GM21576 (cell line): ENCODE results near the gene ROBO2.

Source experiments
- ATAC-seq: cut with Tn5 transposase; IDR thresholded peaks from one replicate; pipeline ENCODE4 v1.9.1; 2021; ENCODE audit warnings: mild to moderate bottlenecking, moderate library complexity; ENCODE audit not compliant: unreplicated experiment

The ROBO2 gene

DNA sequence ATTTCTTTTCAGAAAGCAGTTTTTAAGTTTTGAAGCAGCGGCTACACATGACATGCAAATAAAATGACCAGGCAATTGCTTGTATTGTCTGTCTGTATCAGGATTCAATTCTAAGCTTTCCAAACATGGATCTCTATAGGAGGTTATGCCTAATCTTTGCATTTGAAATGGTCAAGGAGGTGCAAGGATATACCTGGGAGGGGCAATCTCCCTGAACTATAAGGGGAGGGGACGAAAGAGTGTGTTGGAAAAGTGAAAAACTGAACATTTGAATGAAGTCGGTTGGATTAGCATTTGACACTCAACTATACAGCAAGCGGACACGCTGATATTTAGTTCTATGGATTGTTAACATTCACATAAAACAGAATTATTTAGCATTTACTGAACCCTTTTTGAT is 11.7 kb downstream of the ROBO2 start:
- ATAC-seq = no peak

GRCh38 chr3:77052051-77052501 is 12.2 kb downstream of the ROBO2 start:
- no peak for ATAC-seq

GRCh38 chr3:77052733-77053670 is 13.1 kb downstream of the ROBO2 start:
- no peak for ATAC-seq

- ATAC-seq = no peak
Measured at GRCh38 chr3:77053795-77054194, 13.9 kb downstream of the ROBO2 start.

- ATAC-seq = no peak
Measured at GRCh38 chr3:77055841-77056341, 16.0 kb downstream of the ROBO2 start.

DNA sequence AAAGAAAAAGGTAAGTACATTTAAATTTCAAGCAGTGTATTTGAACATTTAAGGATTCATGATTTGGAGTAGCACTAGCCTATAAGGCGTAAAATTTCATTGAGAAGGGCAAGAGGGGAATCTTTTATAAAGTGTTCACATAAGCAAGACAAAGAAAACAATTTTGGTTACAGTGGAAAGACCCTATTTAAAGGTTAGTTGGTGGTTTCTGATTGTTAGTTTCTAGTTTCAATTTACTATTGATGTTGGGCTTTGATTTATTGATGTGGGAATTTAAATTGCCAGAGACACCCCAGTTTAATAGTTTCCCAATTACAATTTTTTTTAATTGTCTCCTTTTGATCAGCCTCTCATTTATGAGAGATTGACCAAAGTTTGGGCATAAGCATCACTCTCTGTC is 19.5 kb downstream of the ROBO2 start:
- no peak for ATAC-seq

DNA sequence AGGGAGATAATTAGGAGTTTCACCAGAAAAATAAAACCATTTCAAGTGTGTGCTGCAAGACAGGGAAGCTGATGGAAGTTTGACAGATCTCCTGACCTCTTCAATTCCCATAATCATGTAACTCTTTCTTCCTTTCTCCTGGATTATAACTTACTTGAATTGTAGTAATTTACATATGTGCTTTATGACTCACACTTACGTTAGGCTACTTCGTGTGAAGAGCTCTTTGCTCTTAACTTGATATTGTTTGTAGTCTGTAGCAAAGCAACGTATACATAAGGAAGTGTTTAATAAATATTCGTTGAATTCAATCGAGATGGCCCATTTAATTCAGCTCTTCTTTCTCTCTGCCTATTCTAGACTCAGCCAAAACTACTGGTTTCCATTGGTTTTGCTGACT is 23.5 kb downstream of the ROBO2 start:
- ATAC-seq = no peak

GRCh38 chr3:77065750-77066149 is 25.9 kb downstream of the ROBO2 start:
- no peak for ATAC-seq

- no peak for ATAC-seq
Measured at GRCh38 chr3:77066829-77067228, 26.9 kb downstream of the ROBO2 start.

DNA sequence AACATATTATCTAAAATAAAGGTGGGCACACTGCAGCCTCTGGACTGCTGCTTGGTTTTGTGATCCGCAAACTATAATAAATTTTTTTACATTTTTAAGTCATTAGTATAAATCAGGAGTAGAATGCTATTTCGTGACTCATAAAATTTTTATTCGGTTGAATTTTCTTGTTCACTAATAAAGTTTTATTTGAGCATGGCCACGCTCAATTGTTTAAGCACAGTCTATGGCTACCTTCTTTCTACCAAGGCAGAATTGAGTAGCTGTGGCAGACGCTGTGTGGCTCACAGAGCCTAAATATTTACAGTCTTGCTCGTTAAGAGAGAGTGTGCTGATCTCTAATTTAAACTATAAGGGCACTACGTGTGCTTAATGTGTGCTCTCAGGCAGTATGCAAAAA is 28.9 kb downstream of the ROBO2 start:
- ATAC-seq = no peak

DNA sequence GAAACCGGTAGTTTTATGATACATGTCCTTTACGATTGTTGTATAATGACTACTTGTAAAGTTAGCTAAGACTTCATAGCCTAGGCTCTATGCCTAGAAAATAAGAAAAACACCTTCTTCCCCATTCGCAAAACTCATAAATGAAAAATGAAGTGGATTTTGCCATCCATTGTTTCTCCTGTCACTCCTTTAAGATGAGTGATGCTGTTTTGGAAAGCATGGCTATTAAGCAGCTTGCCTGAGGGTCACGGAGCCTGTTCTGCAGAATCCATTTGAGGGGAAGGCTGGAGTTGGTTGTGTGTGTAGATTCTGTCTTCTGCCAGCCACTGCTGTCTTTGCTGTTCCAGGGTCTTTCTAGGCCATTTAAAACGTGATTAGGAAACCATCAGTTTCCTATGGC is 31.5 kb downstream of the ROBO2 start:
- no peak for ATAC-seq

DNA sequence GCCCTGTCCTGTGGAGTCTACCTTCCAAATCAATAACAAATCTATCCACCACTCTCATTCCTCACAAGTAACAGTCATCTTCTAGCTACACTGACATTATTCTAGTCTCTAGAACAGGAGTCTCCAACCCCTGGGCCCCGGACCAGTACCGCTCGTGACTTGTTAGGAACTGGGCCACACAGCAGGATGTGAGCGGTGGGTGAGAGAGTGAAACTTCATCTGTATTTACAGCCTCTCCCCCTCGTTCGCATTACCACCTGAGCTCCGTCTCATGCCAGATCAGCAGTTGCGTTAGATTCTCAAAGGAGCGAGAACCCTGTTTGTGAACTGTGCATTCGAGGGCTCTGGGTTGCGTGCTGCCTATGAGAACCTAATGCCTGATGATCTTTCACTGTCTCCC is 31.9 kb downstream of the ROBO2 start:
- ATAC-seq = no peak

GRCh38 chr3:77072232-77072631 is 32.3 kb downstream of the ROBO2 start:
- no peak for ATAC-seq

DNA sequence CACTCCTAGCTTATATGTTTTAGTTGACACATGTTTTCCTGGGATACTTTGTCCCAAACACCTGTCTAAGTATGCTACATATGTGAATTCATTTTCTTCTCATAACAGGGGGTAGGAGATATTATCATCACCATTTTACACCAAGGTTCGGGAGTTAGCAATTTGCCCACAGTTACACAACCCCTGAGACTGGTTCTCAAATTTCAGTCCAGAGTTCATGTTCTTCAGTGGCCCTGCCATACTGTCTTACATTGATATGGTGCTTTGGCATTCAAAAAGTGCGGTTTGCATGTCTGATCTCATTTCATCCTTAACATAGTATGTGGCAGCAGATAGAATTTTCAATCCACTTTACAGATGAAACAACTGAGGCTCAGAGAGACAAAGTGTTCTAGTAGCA is 38.4 kb downstream of the ROBO2 start:
- ATAC-seq = no peak

DNA sequence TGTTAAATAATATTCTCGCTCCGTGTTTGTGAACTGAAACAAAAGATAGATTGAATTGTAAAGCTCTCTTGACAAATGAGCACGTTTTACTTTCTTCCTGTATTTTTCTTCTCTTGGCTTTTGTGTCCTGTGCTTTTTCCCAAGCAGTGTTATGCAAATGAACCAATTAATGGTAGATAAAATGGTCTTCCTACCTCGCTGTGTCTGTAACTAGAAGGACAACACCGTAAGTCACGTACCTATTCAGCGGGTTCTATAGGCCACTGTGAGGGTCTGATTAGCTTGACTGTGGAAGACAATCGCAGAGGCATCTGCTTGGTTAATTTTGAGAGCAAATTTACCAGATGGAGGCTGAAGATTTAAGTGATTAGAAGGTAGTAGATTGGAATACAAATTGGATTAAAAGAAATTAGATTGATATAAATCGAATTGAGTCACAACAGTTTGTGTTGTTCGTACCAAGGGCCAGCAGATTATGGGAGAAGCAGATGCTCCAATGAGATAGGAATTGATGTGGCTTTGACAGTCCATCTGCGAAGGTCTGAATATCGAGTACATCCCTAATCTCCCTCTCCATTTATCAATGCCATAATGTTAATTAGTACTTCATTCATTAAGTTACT is 40.2 kb downstream of the ROBO2 start:
- ATAC-seq = no peak

DNA sequence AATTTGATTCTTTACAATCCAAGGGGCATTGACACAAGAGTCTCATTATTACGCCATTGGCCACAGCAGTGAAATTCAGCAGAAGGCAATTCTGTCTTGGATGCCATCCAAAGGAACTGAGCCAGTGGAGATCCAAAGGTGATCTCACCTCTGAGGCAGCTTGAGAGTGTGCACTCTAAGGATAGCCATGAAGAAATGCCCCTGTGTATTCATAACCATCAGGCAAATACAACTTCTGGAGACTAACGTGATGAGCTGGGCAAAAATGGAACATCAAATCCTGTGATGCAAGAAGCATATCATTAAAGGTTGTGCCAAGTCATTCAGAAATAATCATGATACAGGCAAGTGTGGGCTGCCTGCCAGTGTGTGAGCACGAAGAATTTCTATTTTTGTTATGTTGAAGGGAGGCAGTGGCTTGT is 41.4 kb downstream of the ROBO2 start:
- no peak for ATAC-seq

- ATAC-seq = no peak
Measured at GRCh38 chr3:77084511-77084910, 44.6 kb downstream of the ROBO2 start.

DNA sequence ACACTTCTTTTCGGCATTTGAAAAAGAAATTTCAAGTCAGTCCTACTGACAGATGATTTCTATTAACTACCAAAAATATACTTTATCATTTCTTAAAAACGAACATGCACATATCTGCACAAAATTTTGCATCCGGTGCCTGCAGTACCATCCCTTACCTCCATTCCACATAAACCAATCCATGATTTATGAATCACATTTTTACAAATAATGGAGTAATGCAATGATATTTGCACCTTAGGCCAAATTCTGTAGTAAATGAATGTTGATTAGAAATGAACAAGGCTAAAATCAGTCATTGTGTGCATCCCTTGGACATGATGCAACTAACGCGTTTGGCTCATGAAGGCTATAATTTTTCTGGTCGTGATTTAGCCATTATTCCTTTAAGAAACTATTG is 46.5 kb downstream of the ROBO2 start:
- no peak for ATAC-seq

GRCh38 chr3:77091809-77092208 is 51.9 kb downstream of the ROBO2 start:
- no peak for ATAC-seq

DNA sequence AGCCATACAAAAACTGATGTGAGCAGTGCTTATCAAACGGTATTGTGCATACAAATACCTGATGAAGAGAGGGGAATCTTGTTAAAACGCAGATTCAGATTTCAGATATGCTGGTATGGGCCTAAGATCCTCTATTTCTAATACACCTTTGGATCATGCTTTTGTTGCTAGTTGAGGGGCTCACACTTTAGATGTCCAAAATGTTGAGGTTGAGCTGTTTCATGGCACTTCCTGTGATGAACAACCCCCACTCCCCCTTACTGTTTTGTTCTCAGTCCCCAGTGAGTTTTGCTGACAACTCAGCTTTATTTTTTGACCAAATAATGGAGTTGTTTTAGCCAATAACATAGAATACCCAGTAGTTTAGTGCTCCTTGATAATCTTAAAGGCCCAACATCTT is 53.2 kb downstream of the ROBO2 start:
- ATAC-seq = no peak

- ATAC-seq = no peak
Measured at GRCh38 chr3:77096145-77096544, 56.2 kb downstream of the ROBO2 start.
